K562 (cell line): ENCODE measurements around the gene PHKG2. TPM values are rescaled to one million over a fixed set of nuclear protein-coding genes. Genes with fewer than 3 reads are reported as not detected.

Source experiments
- ADNP ChIP-seq: fragments of 200-800 bp; sonication (Bioruptor generic); IDR thresholded peaks from 2 replicates; pipeline ENCODE4 v1.6.1; 2016; ENCODE audit warnings: missing genetic modification characterization, missing compliant biosample characterization
- COPS2 ChIP-seq: fragments of 450-650 bp; conservative IDR thresholded peaks from 2 replicates; pipeline ENCODE4 v1.6.1; 2016; ENCODE audit warnings: mild to moderate bottlenecking, moderate library complexity
- CSDE1 ChIP-seq, 2 experiments: fragments of 450-650 bp; IDR thresholded peaks; 2 replicates each; pipeline ENCODE4 v1.6.1; 2016; ENCODE audit warnings: mild to moderate bottlenecking in 1 of 2
- ETV1 ChIP-seq: fragments of 450-650 bp; conservative IDR thresholded peaks from 2 replicates; pipeline ENCODE4 v1.6.1; 2016; ENCODE audit warnings: missing genetic modification characterization, control low read depth, low read depth, missing compliant biosample characterization
- FOXJ2 ChIP-seq: fragments of 200-800 bp; sonication (Bioruptor generic); IDR thresholded peaks from 2 replicates; pipeline ENCODE4 v1.6.1; 2016; ENCODE audit warnings: missing genetic modification characterization, missing compliant biosample characterization
- HMG20B ChIP-seq: fragments of 250-450 bp; sonication (Bioruptor Pico); IDR thresholded peaks from 2 replicates; pipeline ENCODE4 v1.5.0; 2021; ENCODE audit warnings: mild to moderate bottlenecking
- KDM5B ChIP-seq: fragments of 200-600 bp; sonication (generic); IDR thresholded peaks from 2 replicates; pipeline ENCODE4 v1.6.1; 2012; ENCODE audit warnings: low read depth, mild to moderate bottlenecking, moderate library complexity, low read length, control low read depth, inconsistent platforms; ENCODE audit not compliant: insufficient replicate concordance
- KLF16 ChIP-seq: IDR thresholded peaks from 2 replicates; pipeline ENCODE4 v1.6.1; 2016; ENCODE audit warnings: antibody characterized with exemption
- MAFF ChIP-seq: IDR thresholded peaks from 2 replicates; pipeline ENCODE4 v1.6.1; 2012; ENCODE audit warnings: low read length, improper control_type of control experiment
- MLX ChIP-seq, 2 experiments: fragments of 450-650 bp in 1 of 2; sonication (generic) in 1 of 2; formaldehyde crosslinking; conservative IDR thresholded peaks; 2 replicates each; pipeline versions ENCODE4 v1.4.0 to v1.8.1; 2020 to 2022; ENCODE audit warnings: mild to moderate bottlenecking in 1 of 2, missing genetic modification reagents in 1 of 2
- NEUROD1 ChIP-seq: fragments of 150-350 bp; IDR thresholded peaks from 2 replicates; pipeline ENCODE4 v1.6.1; 2014; ENCODE audit warnings: borderline replicate concordance, low read length, low read depth; ENCODE audit not compliant: partially characterized antibody
- NRF1 ChIP-seq, 2 experiments: fragments of 450-650 bp; IDR thresholded peaks in 1 of 2; conservative IDR thresholded peaks in 1 of 2; 2 replicates each; pipeline ENCODE4 v1.6.1; 2014; ENCODE audit warnings: mild to moderate bottlenecking in 2 of 2
- POLR2G ChIP-seq: fragments of 200-400 bp; formaldehyde crosslinking; IDR thresholded peaks from 2 replicates; pipeline ENCODE4 v1.6.1; 2017; ENCODE audit warnings: low read depth, mild to moderate bottlenecking, antibody characterized with exemption, low read length, moderate library complexity
- POLR2H ChIP-seq: IDR thresholded peaks from 2 replicates; pipeline ENCODE4 v1.6.1; 2016; ENCODE audit warnings: missing genetic modification characterization, low read depth, mild to moderate bottlenecking, control low read depth, missing compliant biosample characterization, moderate library complexity
- PTTG1 ChIP-seq: fragments of 450-650 bp; IDR thresholded peaks from 2 replicates; pipeline ENCODE4 v1.6.1; 2016; ENCODE audit warnings: low read depth, mild to moderate bottlenecking, missing genetic modification characterization, missing compliant biosample characterization
- RCOR1 ChIP-seq, 2 experiments: IDR thresholded peaks; 2 replicates each; pipeline ENCODE4 v1.6.1; 2012; ENCODE audit warnings: low read depth in 2 of 2, low read length in 2 of 2, borderline replicate concordance in 1 of 2, improper control_type of control experiment in 1 of 2
- SFPQ ChIP-seq: fragments of 200-400 bp; formaldehyde crosslinking; IDR thresholded peaks from 2 replicates; pipeline ENCODE4 v1.6.1; 2017; ENCODE audit warnings: mild to moderate bottlenecking, low read depth, low read length, moderate library complexity
- SMAD1 ChIP-seq: fragments of 150-350 bp; IDR thresholded peaks from 2 replicates; pipeline ENCODE4 v1.6.1; 2014; ENCODE audit warnings: low read length, low read depth; ENCODE audit not compliant: partially characterized antibody
- TAF1 ChIP-seq: IDR thresholded peaks from 2 replicates; pipeline ENCODE4 v1.6.1; 2011; ENCODE audit warnings: mild to moderate bottlenecking, low read length, moderate library complexity; ENCODE audit not compliant: insufficient read depth, control insufficient read depth, severe bottlenecking; ENCODE audit errors: extremely low read depth
- TRIM24 ChIP-seq, 2 experiments: fragments of 450-650 bp; IDR thresholded peaks; 2 replicates each; pipeline ENCODE4 v1.6.1; 2016
- WHSC1 ChIP-seq: IDR thresholded peaks from one replicate; pipeline ENCODE4 v1.6.1; 2012; ENCODE audit warnings: low read length, control low read depth, inconsistent platforms
- ZBTB8A ChIP-seq: fragments of 450-650 bp; IDR thresholded peaks from 2 replicates; pipeline ENCODE4 v1.6.1; 2018; ENCODE audit warnings: mild to moderate bottlenecking, moderate library complexity; ENCODE audit not compliant: partially characterized antibody
- ZKSCAN8 ChIP-seq: fragments of 200-800 bp; sonication (Bioruptor generic); IDR thresholded peaks from 2 replicates; pipeline ENCODE4 v1.6.1; 2016; ENCODE audit warnings: missing genetic modification characterization, missing compliant biosample characterization
- ZNF175 ChIP-seq: fragments of 200-800 bp; sonication (Bioruptor generic); IDR thresholded peaks from 2 replicates; pipeline ENCODE4 v1.6.1; 2016; ENCODE audit warnings: low read depth, mild to moderate bottlenecking, missing genetic modification characterization, missing compliant biosample characterization
- ZNF507 ChIP-seq: conservative IDR thresholded peaks from 2 replicates; pipeline ENCODE4 v1.6.1; 2017; ENCODE audit warnings: missing genetic modification characterization, missing compliant biosample characterization
- ZNF551 ChIP-seq: fragments of 250-450 bp; sonication (Bioruptor Pico); IDR thresholded peaks from 2 replicates; pipeline ENCODE4 v1.5.0; 2021; ENCODE audit warnings: mild to moderate bottlenecking, moderate library complexity
- ZNF75A ChIP-seq: fragments of 450-650 bp; formaldehyde crosslinking; IDR thresholded peaks from 2 replicates; pipeline ENCODE4 v1.4.0; 2020; ENCODE audit warnings: mild to moderate bottlenecking
- polyA plus RNA-seq, 8 experiments: library from polyadenylated mRNA; depleted of rRNA in 4 of 8; stranded (reverse) in 5 of 8; unstranded in 3 of 8; fragments of >200 nt; fragmentation: Nextera tagmentation in 2 of 8; fragmentation: Illumina TruSeq in 1 of 8; extraction: Ambion mirVana in 2 of 8; extraction: Trizol in 1 of 8; gene quantifications; 2 replicates each; pipeline versions ENCODE4 v1.2.1 to v1.2.3, GENCODE V29; 2011 to 2014; ENCODE audit warnings: inconsistent platforms in 1 of 8, missing spikeins in 1 of 8
- total RNA-seq, 7 experiments: library from RNA; depleted of rRNA in 6 of 7; stranded (reverse); fragments of >200 nt in 6 of 7; fragmentation: Illumina TruSeq in 2 of 7; extraction: Trizol in 2 of 7; gene quantifications; 2 replicates each; pipeline versions ENCODE4 v1.2.1 to v1.2.3, GENCODE V29; 2011 to 2021; ENCODE audit warnings: low replicate concordance in 1 of 7

Gene PHKG2
- total and polyA plus RNA-seq, 9 of the 15 experiments (the other 6 are each of a cell fraction or from before 2014, with no cell fraction given), result 5.8 to 54.2 (median 30.7) TPM

DNA sequence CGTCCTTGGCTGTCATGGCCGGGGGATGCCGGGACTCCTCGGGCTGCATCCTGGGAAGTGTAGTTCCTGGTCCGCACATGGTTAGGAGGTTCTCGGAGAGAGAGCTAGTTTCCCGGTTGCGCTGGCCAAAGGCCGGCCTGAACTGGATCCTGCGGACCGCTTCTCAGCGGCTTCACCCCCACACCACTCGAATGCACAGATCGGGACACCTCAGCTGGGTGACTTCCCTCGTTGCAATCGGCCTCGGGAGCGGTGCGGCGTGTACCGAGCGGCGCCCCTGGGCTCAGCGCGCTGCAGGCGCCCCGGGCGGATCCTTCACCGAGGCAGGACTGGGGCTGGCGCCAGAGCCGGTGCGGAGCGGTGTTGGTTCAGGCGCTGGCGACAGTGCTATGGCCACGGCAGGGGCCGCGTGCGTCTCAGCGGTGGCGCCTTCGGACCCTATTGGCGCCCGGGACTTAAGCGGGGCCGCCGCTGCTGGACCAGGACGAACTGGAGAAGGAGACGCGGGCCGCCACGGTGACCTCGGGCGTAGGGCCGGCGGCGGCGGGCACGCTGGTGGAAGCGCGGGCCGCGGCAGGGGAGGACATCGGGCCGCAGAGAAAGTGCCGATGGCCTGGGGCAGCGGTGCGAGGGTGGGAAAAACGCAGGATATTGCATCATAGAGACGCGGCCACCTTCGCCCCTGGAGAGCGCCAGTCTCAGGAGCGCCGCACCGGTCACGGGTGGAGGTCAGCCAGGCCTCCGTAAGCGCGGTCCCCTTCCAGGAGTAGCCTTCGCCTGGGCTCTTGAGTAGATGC, 27.4 kb downstream of the PHKG2 start (continued):
- peak; percentile 34 for TF ChIP-seq NEUROD1
- TF ChIP-seq POLR2H (tag), result peak; percentile 84
- peak; percentile 86 for TF ChIP-seq KDM5B
- peak; percentile 61; the same call in 1 of the 2 replicates for TF ChIP-seq HMG20B (CRISPR knock-in tag)
- no peak for TF ChIP-seq MAFF
- no peak for TF ChIP-seq ZNF551 (CRISPR knock-in tag)
- TF ChIP-seq COPS2, result no peak
- TF ChIP-seq ADNP (tag), result no peak
- TF ChIP-seq RCOR1 (IDR thresholded peaks at IDR 0.05; ENCODE audit: borderline replicate concordance in 1 of 2, low read depth in 2 of 2, low read length in 2 of 2), result 0 out of 4 replicates have a peak, but pooled peaks of 1 of the 2 experiments have one; percentile 2
- no peak for TF ChIP-seq SMAD1
- peak; percentile 78 for TF ChIP-seq TAF1
- peak; percentile 24 to 55; a peak in 3 of 4 replicates for TF ChIP-seq NRF1 (conservative IDR thresholded peaks at IDR 0.05 in 1 of 2, IDR thresholded peaks at IDR 0.05 in 1 of 2)
- peak; percentile 97 for TF ChIP-seq KLF16
- no peak for TF ChIP-seq PTTG1 (tag)
- no peak for TF ChIP-seq ZKSCAN8 (CRISPR knock-in tag)
- no peak for TF ChIP-seq FOXJ2 (tag)
- no peak; a peak in 1 of 4 replicates for TF ChIP-seq MLX (CRISPR knock-in tag; conservative IDR thresholded peaks at IDR 0.05)
- no peak for TF ChIP-seq ZBTB8A
- TF ChIP-seq CSDE1 (IDR thresholded peaks at IDR 0.05), result no peak
- TF ChIP-seq ZNF507 (tag), result no peak
- no peak for TF ChIP-seq WHSC1
- TF ChIP-seq ZNF175 (CRISPR knock-in tag), result no peak; the same call in 1 of the 2 replicates
- peak; percentile 99 for TF ChIP-seq POLR2G
- peak; percentile 41; the same call in 1 of the 2 replicates for TF ChIP-seq ETV1 (tag)
- no peak for TF ChIP-seq SFPQ
- 0 out of 2 replicates have a peak, but pooled peaks have one; percentile 26 for TF ChIP-seq ZNF75A (CRISPR knock-in tag)
- TF ChIP-seq TRIM24 (IDR thresholded peaks at IDR 0.05), result no peak
